CD14-positive monocyte (primary cell): ENCODE measurements around the gene ZNF384. TPM values are rescaled to one million over a fixed set of nuclear protein-coding genes. Genes with fewer than 3 reads are reported as not detected.

Experiments
- DNase-seq, 3 donors: peaks; one replicate each; pipeline ENCODE4 v3.0.0-alpha.2; 2011 to 2022
- H2AFZ ChIP-seq: 2 replicates; pipeline ENCODE4 v1.6.0; 2012; ENCODE audit warnings: mild to moderate bottlenecking, low read depth, low read length, inconsistent platforms; ENCODE audit not compliant: insufficient read depth, poor library complexity, severe bottlenecking
- H3K27ac ChIP-seq, 2 donors: 1 replicate in 1 of 2; 2 replicates in 1 of 2; pipeline ENCODE4 v1.5.1; 2012 to 2013; ENCODE audit warnings: low read length in 2 of 2, control low read depth in 1 of 2, inconsistent platforms in 1 of 2, low read depth in 1 of 2, mild to moderate bottlenecking in 1 of 2
- H3K27me3 ChIP-seq, 2 donors: one replicate each; pipeline versions ENCODE4 v1.6.0 to v1.6.1; 2011 to 2013; ENCODE audit warnings: low read length in 2 of 2; ENCODE audit not compliant: control insufficient read depth in 2 of 2, insufficient read depth in 2 of 2
- H3K36me3 ChIP-seq, 2 donors: replicated peaks in 1 of 2; 1 replicate in 1 of 2; 2 replicates in 1 of 2; pipeline versions ENCODE4 v1.5.1 to v1.6.1; 2012 to 2013; ENCODE audit warnings: low read length in 2 of 2, control low read depth in 1 of 2, inconsistent platforms in 1 of 2, mild to moderate bottlenecking in 1 of 2; ENCODE audit not compliant: insufficient read depth in 2 of 2, control insufficient read depth in 1 of 2
- H3K4me1 ChIP-seq, 2 donors: 1 replicate in 1 of 2; 2 replicates in 1 of 2; pipeline versions ENCODE4 v1.5.1 to v1.6.1; 2012 to 2013; ENCODE audit warnings: low read length in 2 of 2, control low read depth in 1 of 2, inconsistent platforms in 1 of 2, mild to moderate bottlenecking in 1 of 2, moderate library complexity in 1 of 2; ENCODE audit not compliant: insufficient read depth in 2 of 2, control insufficient read depth in 1 of 2
- H3K4me2 ChIP-seq: replicated peaks from 2 replicates; pipeline ENCODE3; 2012; ENCODE audit warnings: low read length, moderate library complexity, mild to moderate bottlenecking; ENCODE audit not compliant: poor library complexity, severe bottlenecking; ENCODE audit errors: extremely low read depth
- H3K4me3 ChIP-seq, 3 experiments: fragments of 200-600 bp in 1 of 3; sonication (generic) in 1 of 3; replicated peaks in 1 of 3; 1 replicate in 2 of 3; 2 replicates in 1 of 3; pipeline ENCODE4 v1.5.1; 2011 to 2013; ENCODE audit warnings: low read length in 3 of 3, mild to moderate bottlenecking in 3 of 3, control low read depth in 2 of 3, low read depth in 2 of 3, inconsistent platforms in 1 of 3, moderate library complexity in 1 of 3
- H3K79me2 ChIP-seq: 2 replicates; pipeline ENCODE4 v1.6.0; 2012; ENCODE audit warnings: mild to moderate bottlenecking, control low read depth, inconsistent platforms, low read length, moderate library complexity; ENCODE audit not compliant: insufficient read depth
- H3K9ac ChIP-seq: 2 replicates; pipeline ENCODE4 v1.6.0; 2017; ENCODE audit warnings: low read length, mild to moderate bottlenecking; ENCODE audit not compliant: insufficient read depth, poor library complexity, severe bottlenecking
- H3K9me3 ChIP-seq, 2 donors: replicated peaks in 1 of 2; 1 replicate in 1 of 2; 2 replicates in 1 of 2; pipeline versions ENCODE4 v1.5.1 to v1.6.1; 2012 to 2013; ENCODE audit warnings: low read length in 2 of 2, control low read depth in 1 of 2; ENCODE audit not compliant: control insufficient read depth in 1 of 2, insufficient read depth in 1 of 2
- H4K20me1 ChIP-seq: 2 replicates; pipeline ENCODE4 v1.6.0; 2012; ENCODE audit warnings: mild to moderate bottlenecking, low read length, control low read depth, moderate library complexity; ENCODE audit not compliant: insufficient read depth
- H3K27ac Mint-ChIP-seq, 7 donors: one replicate each; pipeline ENCODE4 v1.8.0; 2020; ENCODE audit warnings: mild to moderate bottlenecking in 7 of 7, mixed read lengths in 7 of 7, moderate library complexity in 6 of 7, inconsistent platforms in 2 of 7
- H3K27me3 Mint-ChIP-seq, 3 donors: one replicate each; pipeline ENCODE4 v1.8.0; 2021 to 2022; ENCODE audit warnings: low read depth in 3 of 3, mild to moderate bottlenecking in 3 of 3, mixed read lengths in 3 of 3, moderate library complexity in 3 of 3, inconsistent platforms in 1 of 3
- H3K36me3 Mint-ChIP-seq, 2 donors: one replicate each; pipeline ENCODE4 v1.8.0; 2020; ENCODE audit warnings: mixed read lengths in 2 of 2, inconsistent platforms in 1 of 2, mild to moderate bottlenecking in 1 of 2
- H3K4me1 Mint-ChIP-seq: one replicate; pipeline ENCODE4 v1.8.0; 2020; ENCODE audit warnings: mild to moderate bottlenecking, mixed read lengths
- H3K4me3 Mint-ChIP-seq, 2 donors: one replicate each; pipeline ENCODE4 v1.8.0; 2020; ENCODE audit warnings: mild to moderate bottlenecking in 2 of 2, mixed read lengths in 2 of 2, moderate library complexity in 1 of 2
- H3K9me3 Mint-ChIP-seq, 7 donors: one replicate each; pipeline ENCODE4 v1.8.0; 2020 to 2022; ENCODE audit warnings: mixed read lengths in 7 of 7, mild to moderate bottlenecking in 6 of 7, moderate library complexity in 6 of 7, inconsistent platforms in 2 of 7
- WGBS: methylation state at CpG from one replicate; pipeline ENCODE4 v1.1.5; 2013; ENCODE audit warnings: missing lambda C conversion rate; ENCODE audit not compliant: insufficient coverage; 5-methylcytosine and 5-hydroxymethylcytosine counted together
- intact Hi-C, 2 donors: fragments of 100-400 bp; cut with micrococcal nuclease; formaldehyde crosslinking; loops; one replicate each; pipeline versions ENCODE4 v1.15.0 to v1.15.1; 2023
- polyA plus RNA-seq, 3 donors: library from polyadenylated mRNA; depleted of rRNA in 1 of 3; unstranded in 2 of 3; stranded (reverse) in 1 of 3; fragments of 300-500 nt in 2 of 3; fragments of >200 nt in 1 of 3; fragmentation: Illumina TruSeq in 2 of 3; gene quantifications; 1 replicate in 2 of 3; 2 replicates in 1 of 3; pipeline ENCODE4 v1.2.3, GENCODE V29; 2012 to 2021
- TF ChIP-seq, protein P1 (sequence below): fragments of 200-600 bp; IDR thresholded peaks from one replicate; pipeline ENCODE4 v1.8.0; 2022; ENCODE audit warnings: antibody characterized with exemption, mild to moderate bottlenecking

The ZNF384 gene
- polyA plus RNA-seq, 3 donors: 9.6 to 87.0 (median 10.9) TPM

DNA sequence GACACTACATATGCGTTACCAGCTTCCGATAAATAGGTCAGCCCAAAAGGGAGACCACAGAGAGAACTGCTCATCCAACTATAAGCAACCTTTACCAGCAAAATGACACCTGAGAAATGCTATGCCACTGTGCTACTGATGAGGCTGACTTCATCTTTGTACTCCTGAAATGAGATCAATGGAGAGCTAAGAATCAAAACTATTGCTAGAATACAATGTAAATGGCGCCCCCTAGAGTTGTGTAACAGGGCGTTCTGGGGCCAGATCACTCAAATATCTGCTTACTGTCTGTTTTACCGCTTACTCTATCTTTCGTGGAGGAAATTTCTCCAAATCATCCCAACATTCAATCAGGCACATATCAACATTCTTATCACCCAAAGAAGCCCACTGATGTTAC, 4.6 kb downstream of the ZNF384 start:
- Histone ChIP-seq H2AFZ (no peak overlapping the region), H3K4me2 (no peak overlapping the region), H3K9ac (no peak overlapping the region), H3K27ac (no peak overlapping the region), H3K27me3 (no peaks in the 10 kb centered on the region), H3K4me1 (peaks cover 15 to 22% of the 10 kb centered on the region in 2 donors), H4K20me1 (peaks cover 62% of the 10 kb centered on the region), H3K9me3 (no peaks in the 10 kb centered on the region), H3K4me3 (no peak overlapping the region), H3K79me2 (peaks cover 98% of the 10 kb centered on the region), H3K36me3 (peaks cover 15 to 59% of the 10 kb centered on the region in 2 donors)
- Mint-ChIP-seq H3K4me3 (no peak overlapping the region), H3K9me3 (peaks cover 0 to 1% (median 0%) of the 10 kb centered on the region in 7 donors), H3K27ac (peak overlapping the region in 1 of 7 donors; percentile 57), H3K4me1 (peaks cover 41% of the 10 kb centered on the region), H3K36me3 (peaks cover 35 to 67% of the 10 kb centered on the region in 2 donors), H3K27me3 (no peaks in the 10 kb centered on the region)
- intact Hi-C loops: loop anchor here (5.0 to 10.0 kb wide), 2 partner anchors 67 to 120 kb away; partner anchors contain the start of gene NOP2 (in 1 of the 2)
- DNase-seq: peak in 2 of 3 donors; percentile 46 to 51
- TF ChIP-seq, protein P1, sequence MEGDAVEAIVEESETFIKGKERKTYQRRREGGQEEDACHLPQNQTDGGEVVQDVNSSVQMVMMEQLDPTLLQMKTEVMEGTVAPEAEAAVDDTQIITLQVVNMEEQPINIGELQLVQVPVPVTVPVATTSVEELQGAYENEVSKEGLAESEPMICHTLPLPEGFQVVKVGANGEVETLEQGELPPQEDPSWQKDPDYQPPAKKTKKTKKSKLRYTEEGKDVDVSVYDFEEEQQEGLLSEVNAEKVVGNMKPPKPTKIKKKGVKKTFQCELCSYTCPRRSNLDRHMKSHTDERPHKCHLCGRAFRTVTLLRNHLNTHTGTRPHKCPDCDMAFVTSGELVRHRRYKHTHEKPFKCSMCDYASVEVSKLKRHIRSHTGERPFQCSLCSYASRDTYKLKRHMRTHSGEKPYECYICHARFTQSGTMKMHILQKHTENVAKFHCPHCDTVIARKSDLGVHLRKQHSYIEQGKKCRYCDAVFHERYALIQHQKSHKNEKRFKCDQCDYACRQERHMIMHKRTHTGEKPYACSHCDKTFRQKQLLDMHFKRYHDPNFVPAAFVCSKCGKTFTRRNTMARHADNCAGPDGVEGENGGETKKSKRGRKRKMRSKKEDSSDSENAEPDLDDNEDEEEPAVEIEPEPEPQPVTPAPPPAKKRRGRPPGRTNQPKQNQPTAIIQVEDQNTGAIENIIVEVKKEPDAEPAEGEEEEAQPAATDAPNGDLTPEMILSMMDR: peak; percentile 67
- 59% methylated on average over 6 of the region's 6 CpGs for WGBS

DNA sequence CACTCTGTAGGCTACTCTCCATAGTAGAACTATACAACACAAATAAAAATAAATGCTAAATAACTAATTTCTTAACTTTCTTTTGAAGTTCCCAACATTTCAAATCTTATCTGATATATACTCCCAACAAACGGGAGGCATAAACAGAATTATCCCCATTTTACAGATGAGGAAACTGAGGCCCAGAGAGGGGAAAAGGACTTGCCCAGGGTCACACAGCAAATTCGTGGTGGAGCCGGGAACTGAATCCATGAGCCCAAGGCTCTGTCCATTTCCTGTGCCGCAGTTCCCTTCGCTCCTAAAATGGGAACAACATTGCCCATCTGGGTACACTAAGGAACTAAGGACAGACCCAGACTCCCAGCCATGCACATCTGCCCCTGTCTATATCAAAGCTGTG, 12.2 kb downstream of the ZNF384 start:
- H4K20me1 ChIP-seq: peaks cover 56% of the 10 kb centered on the region
- no peaks in the 10 kb centered on the region for H3K4me1 ChIP-seq
- no peak overlapping the region for H3K27ac ChIP-seq
- no peak for DNase-seq
- no peak overlapping the region for H2AFZ ChIP-seq
- H3K9ac ChIP-seq: no peak overlapping the region
- WGBS: 93% methylated on average over 4 of the region's 5 CpGs
- Mint-ChIP-seq H3K36me3 (peaks cover 73 to 91% of the 10 kb centered on the region in 2 donors), H3K4me1 (peaks cover 5% of the 10 kb centered on the region), H3K27me3 (peaks cover 0 to 3% (median 0%) of the 10 kb centered on the region in 3 donors), H3K27ac (peak overlapping the region in 1 of 7 donors; percentile 59), H3K9me3 (no peaks in the 10 kb centered on the region), H3K4me3 (no peak overlapping the region)
- TF ChIP-seq, protein P1: no peak
- no peaks in the 10 kb centered on the region for H3K27me3 ChIP-seq
- no peaks in the 10 kb centered on the region for H3K9me3 ChIP-seq
- no peak overlapping the region for H3K4me2 ChIP-seq
- peaks cover 85 to 100% of the 10 kb centered on the region in 2 donors for H3K36me3 ChIP-seq
- intact Hi-C loops: no loop called here
- H3K79me2 ChIP-seq: peaks cover 42% of the 10 kb centered on the region
- H3K4me3 ChIP-seq: no peak overlapping the region
